ENCODE data around the gene NCAM1. TPM values are rescaled to one million over a fixed set of nuclear protein-coding genes. Genes with fewer than 3 reads are reported as not detected.
A peak's percentile ranks its signal among the peaks of the same experiment; 100 is the strongest.

Gene NCAM1
- polyA plus RNA-seq, 3 donors from 2014 or later = 35.7 to 143 (median 49.1) TPM

GRCh38 chr11:113119074-113119473 is 157.9 kb downstream of the NCAM1 start:
- peaks cover 5 to 49% of the 10 kb centered on the region in 2 donors for H3K4me1 Mint-ChIP-seq
- H3K27me3 Mint-ChIP-seq (ENCODE audit: low read depth in 3 of 3) = no peaks in the 10 kb centered on the region
- no peak for DNase-seq
- no peak overlapping the region for H3K27ac Mint-ChIP-seq
- peaks cover 0 to 4% (median 0%) of the 10 kb centered on the region in 3 donors for H3K36me3 Mint-ChIP-seq
- H3K4me3 Mint-ChIP-seq = no peak overlapping the region
- no peaks in the 10 kb centered on the region for H3K9me3 Mint-ChIP-seq

DNA sequence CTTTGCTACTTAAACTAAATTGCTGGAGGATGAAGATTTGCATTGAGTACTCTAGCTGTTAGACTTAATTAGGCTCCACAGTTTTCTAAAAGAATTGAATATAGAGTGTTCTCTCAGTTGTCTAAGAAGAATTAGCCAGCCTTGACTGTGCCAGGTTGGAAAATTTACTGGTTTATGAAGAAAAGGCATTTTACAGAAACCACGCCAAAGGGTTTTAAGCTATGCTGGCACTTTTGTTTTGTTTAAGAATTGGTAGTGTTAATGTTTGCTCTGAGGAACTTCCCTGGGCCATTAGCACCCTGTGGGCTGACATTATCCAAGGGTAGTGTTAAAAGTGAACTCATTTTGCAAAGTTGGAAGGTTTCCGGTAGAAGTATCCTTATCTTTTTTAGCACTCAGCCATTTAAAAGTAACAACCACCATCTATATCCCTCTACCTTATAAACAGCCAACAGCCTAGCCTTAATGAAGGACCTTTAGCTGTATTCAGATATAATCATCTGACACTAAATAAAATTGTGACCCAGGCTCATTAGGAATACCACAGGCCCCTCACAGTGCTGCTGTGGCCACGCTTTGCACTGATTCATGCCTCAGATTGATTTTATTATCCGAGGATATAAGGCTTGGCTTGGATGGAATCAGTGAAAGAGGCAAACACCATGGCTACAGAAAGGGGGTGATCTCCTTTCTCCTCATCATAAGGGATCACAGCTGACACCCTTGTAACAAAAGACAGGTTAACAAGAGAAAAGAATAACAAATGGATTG is 158.9 kb downstream of the NCAM1 start:
- H3K4me3 Mint-ChIP-seq = no peak overlapping the region
- peak overlapping the region in 1 of 6 donors; percentile 6 for H3K27ac Mint-ChIP-seq
- DNase-seq = no peak
- peaks cover 2 to 49% of the 10 kb centered on the region in 2 donors for H3K4me1 Mint-ChIP-seq
- no peaks in the 10 kb centered on the region for H3K27me3 Mint-ChIP-seq (ENCODE audit: low read depth in 3 of 3)
- peaks cover 0 to 4% (median 0%) of the 10 kb centered on the region in 3 donors for H3K36me3 Mint-ChIP-seq
- no peaks in the 10 kb centered on the region for H3K9me3 Mint-ChIP-seq

DNA sequence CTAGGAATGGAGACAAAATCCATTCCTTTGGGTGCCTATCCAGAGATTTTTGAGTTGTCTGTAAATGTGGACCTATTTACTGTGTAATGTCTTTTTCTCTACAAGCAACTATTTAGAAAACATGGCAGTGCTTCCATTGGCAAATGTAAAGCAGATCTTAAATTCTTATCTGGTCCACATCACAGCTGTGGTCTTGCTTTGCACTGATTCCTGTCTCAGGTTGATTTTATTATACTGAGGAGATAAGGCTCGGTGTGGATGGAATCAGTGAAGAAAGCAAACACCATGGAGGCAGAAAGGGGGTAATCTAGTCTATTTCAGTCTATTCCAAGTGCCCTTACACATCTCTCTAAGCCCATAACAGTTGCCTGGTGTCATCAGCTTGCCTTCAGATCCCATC is 160.5 kb downstream of the NCAM1 start:
- Mint-ChIP-seq H3K27me3 (ENCODE audit: low read depth in 3 of 3) (no peaks in the 10 kb centered on the region), H3K27ac (no peak overlapping the region)
- DNase-seq = no peak

GRCh38 chr11:113124006-113124405 is 162.8 kb downstream of the NCAM1 start:
- H3K36me3 Mint-ChIP-seq = peaks cover 0 to 4% (median 0%) of the 10 kb centered on the region in 3 donors
- no peaks in the 10 kb centered on the region for H3K9me3 Mint-ChIP-seq
- H3K4me1 Mint-ChIP-seq = peaks cover 2 to 62% of the 10 kb centered on the region in 2 donors
- no peak overlapping the region for H3K4me3 Mint-ChIP-seq
- no peak for DNase-seq
- H3K27ac Mint-ChIP-seq = peak overlapping the region in 1 of 6 donors; percentile 10
- no peaks in the 10 kb centered on the region for H3K27me3 Mint-ChIP-seq (ENCODE audit: low read depth in 3 of 3)

More for the DNA sequence above, 160.5 kb downstream of the NCAM1 start:
- Mint-ChIP-seq H3K9me3 (no peaks in the 10 kb centered on the region), H3K36me3 (peaks cover 0 to 4% (median 0%) of the 10 kb centered on the region in 3 donors), H3K4me1 (peaks cover 2 to 55% of the 10 kb centered on the region in 2 donors), H3K4me3 (no peak overlapping the region)

DNA sequence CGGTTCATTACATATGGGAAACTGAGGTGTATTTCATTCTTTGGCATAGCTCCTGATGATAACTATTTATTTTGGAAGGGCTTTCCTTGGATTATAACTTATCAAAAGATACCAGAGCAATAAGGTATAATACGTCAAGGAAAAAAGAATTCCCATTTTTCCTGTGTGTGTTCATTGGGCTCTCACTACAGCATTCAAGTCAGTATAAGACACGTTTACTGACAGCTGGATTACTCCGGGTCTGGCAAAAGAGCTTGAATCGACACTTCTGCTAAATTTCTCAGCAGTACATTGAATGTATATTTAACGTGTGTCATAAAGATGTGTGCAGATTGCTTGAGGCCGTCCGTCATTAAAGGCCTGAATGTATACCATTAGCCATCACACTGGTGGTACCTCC is 163.4 kb downstream of the NCAM1 start:
- Mint-ChIP-seq H3K27me3 (ENCODE audit: low read depth in 3 of 3) (no peaks in the 10 kb centered on the region), H3K4me1 (peaks cover 2 to 64% of the 10 kb centered on the region in 2 donors), H3K4me3 (no peak overlapping the region), H3K27ac (no peak overlapping the region), H3K36me3 (peaks cover 0 to 4% (median 0%) of the 10 kb centered on the region in 3 donors), H3K9me3 (no peaks in the 10 kb centered on the region)
- DNase-seq = no peak

DNA sequence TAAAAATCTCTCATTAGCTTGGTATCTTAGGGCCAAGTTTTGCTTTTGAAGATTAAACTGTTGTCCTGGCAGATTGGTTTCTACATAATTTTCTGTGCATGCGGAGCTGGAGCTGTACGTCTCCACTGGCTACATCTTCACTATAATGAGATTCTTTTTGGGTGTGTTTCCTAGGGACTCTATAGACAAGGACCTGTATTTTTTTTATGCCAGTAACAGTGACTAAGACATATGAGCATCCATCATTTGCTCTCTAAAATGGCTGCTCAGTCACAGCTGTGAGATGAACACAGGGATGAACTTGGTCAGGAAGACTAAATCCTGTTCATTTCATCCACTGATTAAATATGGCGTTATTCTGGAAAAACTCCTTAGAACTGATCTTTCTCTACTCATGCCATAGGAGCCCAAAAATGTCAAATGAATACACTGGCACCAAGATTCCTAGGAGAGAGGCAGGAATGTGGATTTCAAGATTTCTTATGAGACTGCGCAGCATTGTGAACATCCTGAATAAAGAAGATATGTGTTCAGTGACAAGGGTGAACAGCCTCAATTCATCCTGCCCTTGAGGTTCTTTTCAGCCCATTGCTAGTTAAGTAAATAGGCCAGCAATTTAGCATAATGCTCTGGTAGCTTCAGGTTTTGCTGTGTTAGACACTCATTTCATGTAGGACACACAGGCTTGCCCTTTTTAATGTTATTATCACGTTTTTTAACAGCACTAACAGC is 168.2 kb downstream of the NCAM1 start:
- H3K4me1 Mint-ChIP-seq = peaks cover 10 to 77% of the 10 kb centered on the region in 2 donors
- H3K27ac Mint-ChIP-seq = no peak overlapping the region
- no peak overlapping the region for H3K4me3 Mint-ChIP-seq
- H3K36me3 Mint-ChIP-seq = peaks cover 0 to 4% (median 0%) of the 10 kb centered on the region in 3 donors
- no peaks in the 10 kb centered on the region for H3K9me3 Mint-ChIP-seq
- DNase-seq = no peak
- peaks cover 0 to 2% (median 0%) of the 10 kb centered on the region in 3 donors for H3K27me3 Mint-ChIP-seq (ENCODE audit: low read depth in 3 of 3)

GRCh38 chr11:113131036-113131775 is 170.0 kb downstream of the NCAM1 start:
- H3K9me3 Mint-ChIP-seq = no peaks in the 10 kb centered on the region

GRCh38 chr11:113133071-113133470 is 171.9 kb downstream of the NCAM1 start:
- H3K9me3 Mint-ChIP-seq = no peaks in the 10 kb centered on the region
- H3K4me3 Mint-ChIP-seq = no peak overlapping the region
- peak overlapping the region in 1 of 6 donors; percentile 49 for H3K27ac Mint-ChIP-seq
- H3K36me3 Mint-ChIP-seq = peaks cover 0 to 4% (median 0%) of the 10 kb centered on the region in 3 donors
- H3K4me1 Mint-ChIP-seq = peaks cover 25 to 90% of the 10 kb centered on the region in 2 donors
- peaks cover 0 to 2% (median 2%) of the 10 kb centered on the region in 3 donors for H3K27me3 Mint-ChIP-seq (ENCODE audit: low read depth in 3 of 3)
- no peak for DNase-seq

More at GRCh38 chr11:113131036-113131775, 170.0 kb downstream of the NCAM1 start:
- peaks cover 13 to 86% of the 10 kb centered on the region in 2 donors for H3K4me1 Mint-ChIP-seq
- H3K27ac Mint-ChIP-seq = peak overlapping the region in 1 of 6 donors; percentile 4
- H3K36me3 Mint-ChIP-seq = peaks cover 0 to 4% (median 0%) of the 10 kb centered on the region in 3 donors
- peaks cover 0 to 2% (median 0%) of the 10 kb centered on the region in 3 donors for H3K27me3 Mint-ChIP-seq (ENCODE audit: low read depth in 3 of 3)
- no peak for DNase-seq
- no peak overlapping the region for H3K4me3 Mint-ChIP-seq

DNA sequence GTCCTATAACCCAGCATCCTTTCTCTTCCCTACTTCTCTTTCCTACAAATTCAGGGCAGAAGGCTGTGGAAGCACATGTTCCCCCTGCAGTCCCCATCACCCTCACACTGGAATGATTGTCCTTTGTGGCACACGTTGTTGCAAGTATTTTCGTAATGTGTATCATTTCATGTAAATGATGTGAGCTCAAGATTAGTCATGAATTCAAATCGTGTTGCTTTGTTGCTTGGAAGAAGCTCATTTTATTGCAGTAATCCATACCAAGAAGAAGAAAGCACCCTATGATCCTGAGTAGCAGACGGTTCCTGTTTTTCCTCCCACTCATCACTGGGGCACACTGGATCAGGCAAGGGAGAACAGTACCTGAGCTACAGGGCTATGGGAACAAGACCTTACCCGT is 173.4 kb downstream of the NCAM1 start:
- Mint-ChIP-seq H3K36me3 (peaks cover 0 to 4% (median 0%) of the 10 kb centered on the region in 3 donors), H3K27me3 (ENCODE audit: low read depth in 3 of 3) (peaks cover 0 to 2% (median 2%) of the 10 kb centered on the region in 3 donors), H3K9me3 (no peaks in the 10 kb centered on the region), H3K4me3 (no peak overlapping the region), H3K4me1 (peaks cover 25 to 88% of the 10 kb centered on the region in 2 donors), H3K27ac (no peak overlapping the region)
- no peak for DNase-seq

- DNase-seq = no peak
- Mint-ChIP-seq H3K4me3 (no peak overlapping the region), H3K36me3 (peaks cover 0 to 4% (median 0%) of the 10 kb centered on the region in 3 donors), H3K9me3 (no peaks in the 10 kb centered on the region), H3K4me1 (peaks cover 16 to 87% of the 10 kb centered on the region in 2 donors), H3K27me3 (ENCODE audit: low read depth in 3 of 3) (peaks cover 0 to 2% (median 0%) of the 10 kb centered on the region in 3 donors), H3K27ac (peak overlapping the region in 2 of 6 donors; percentile 29 to 43)
Measured at GRCh38 chr11:113137713-113138529, 176.7 kb downstream of the NCAM1 start.

- Mint-ChIP-seq H3K9me3 (no peaks in the 10 kb centered on the region), H3K4me3 (no peak overlapping the region), H3K27ac (peak overlapping the region in 1 of 6 donors; percentile 29), H3K27me3 (ENCODE audit: low read depth in 3 of 3) (peaks cover 0 to 2% (median 0%) of the 10 kb centered on the region in 3 donors), H3K36me3 (peaks cover 0 to 4% (median 0%) of the 10 kb centered on the region in 3 donors), H3K4me1 (peaks cover 16 to 84% of the 10 kb centered on the region in 2 donors)
- no peak for DNase-seq
Measured at GRCh38 chr11:113138731-113139130, 177.5 kb downstream of the NCAM1 start.

DNA sequence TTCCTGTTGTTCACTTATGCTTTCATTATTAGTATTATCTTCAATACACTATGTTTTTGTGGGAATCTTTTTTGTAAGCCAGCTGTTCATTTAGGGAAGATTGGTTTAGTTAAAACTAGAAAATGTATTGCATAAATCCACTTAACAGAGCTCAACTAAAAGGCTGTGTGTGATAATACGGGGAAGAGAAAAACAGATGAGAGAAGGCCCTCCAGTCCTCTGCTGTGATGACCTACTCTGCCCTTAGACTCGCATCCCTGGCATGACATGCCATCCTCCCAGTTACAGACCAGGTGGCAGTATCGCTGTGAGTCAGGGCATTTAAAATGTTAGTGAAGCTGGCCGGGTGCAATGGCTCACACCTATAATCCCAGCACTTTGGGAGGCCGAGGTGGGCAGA is 179.8 kb downstream of the NCAM1 start:
- Mint-ChIP-seq H3K4me1 (peaks cover 15 to 76% of the 10 kb centered on the region in 2 donors), H3K36me3 (no peaks in the 10 kb centered on the region), H3K27ac (no peak overlapping the region), H3K9me3 (no peaks in the 10 kb centered on the region), H3K27me3 (ENCODE audit: low read depth in 3 of 3) (peaks cover 0 to 2% (median 0%) of the 10 kb centered on the region in 3 donors), H3K4me3 (no peak overlapping the region)
- no peak for DNase-seq

DNA sequence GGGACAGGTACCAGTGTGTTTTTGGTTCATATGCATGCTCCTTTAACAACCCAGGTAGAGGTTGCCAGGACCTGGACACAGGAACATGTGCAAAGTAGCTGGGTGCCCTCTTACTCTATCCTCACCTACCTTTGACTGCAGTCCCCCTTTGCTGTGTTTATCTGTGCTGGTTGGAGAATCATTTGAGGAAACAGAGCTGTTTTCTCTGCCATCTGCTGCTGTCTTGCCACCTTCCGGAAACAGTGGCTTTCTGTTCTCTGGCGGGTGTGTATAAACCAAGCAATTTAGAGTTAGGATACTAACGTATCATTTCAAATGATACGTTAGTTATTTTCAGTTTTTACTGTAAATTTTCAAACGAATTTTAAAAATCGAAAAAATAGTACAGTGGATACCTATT is 181.3 kb downstream of the NCAM1 start:
- H3K9me3 Mint-ChIP-seq = no peaks in the 10 kb centered on the region
- no peaks in the 10 kb centered on the region for H3K27me3 Mint-ChIP-seq (ENCODE audit: low read depth in 3 of 3)
- peaks cover 7 to 72% of the 10 kb centered on the region in 2 donors for H3K4me1 Mint-ChIP-seq
- no peak overlapping the region for H3K27ac Mint-ChIP-seq
- DNase-seq = no peak
- no peaks in the 10 kb centered on the region for H3K36me3 Mint-ChIP-seq
- no peak overlapping the region for H3K4me3 Mint-ChIP-seq

All from immature natural killer cell (primary cell).